ENCODE results near the gene KDM6A. TPM values are rescaled to one million over a fixed set of nuclear protein-coding genes. Genes with fewer than 3 reads are reported as not detected.
"Not testable (repeated sequence)": the region's sequence is repeated elsewhere in the genome, so short reads cannot be mapped to it uniquely, and the experiment has no call there.

The KDM6A gene
- total and polyA plus RNA-seq, 2 donors = 20.9 to 36.5 TPM

DNA sequence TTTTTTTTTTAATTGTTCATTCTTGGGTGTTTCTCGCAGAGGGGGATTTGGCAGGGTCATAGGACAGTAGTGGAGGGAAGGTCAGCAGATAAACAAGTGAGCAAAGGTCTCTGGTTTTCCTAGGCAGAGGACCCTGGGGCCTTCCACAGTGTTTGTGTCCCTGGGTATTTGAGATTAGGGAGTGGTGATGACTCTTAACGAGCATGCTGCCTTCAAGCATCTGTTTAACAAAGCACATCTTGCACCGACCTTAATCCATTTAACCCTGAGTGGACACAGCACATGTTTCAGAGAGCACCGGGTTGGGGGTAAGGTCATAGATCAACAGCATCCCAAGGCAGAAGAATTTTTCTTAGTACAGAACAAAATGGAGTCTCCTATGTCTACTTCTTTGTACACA lies 37.5 kb downstream of the KDM6A start:
- H3K27me3 ChIP-seq (ENCODE audit: control insufficient read depth in 2 of 2, insufficient read depth in 1 of 2, low read length in 1 of 2); H3K27ac ChIP-seq (ENCODE audit: low read depth in 1 of 2, low read length in 1 of 2); DNase-seq (ENCODE audit: low read depth in 6 of 9, low spot score in 9 of 9); H3K4me3 ChIP-seq (ENCODE audit: low read length in 2 of 2); H3K4me1 ChIP-seq (ENCODE audit: control insufficient read depth in 2 of 2, insufficient read depth in 2 of 2, low read length in 2 of 2); H3K36me3 ChIP-seq (ENCODE audit: control insufficient read depth in 2 of 2, insufficient read depth in 2 of 2, low read length in 1 of 2); H3K9me3 ChIP-seq (ENCODE audit: control insufficient read depth in 2 of 2, insufficient read depth in 1 of 2, low read length in 1 of 2): not testable (repeated sequence)
- WGBS = 97% methylated on average over 4 of the region's 4 CpGs

GRCh38 chrX:44911074-44911600 lies 38.1 kb downstream of the KDM6A start:
- not testable (repeated sequence) for H3K27me3 ChIP-seq (ENCODE audit: control insufficient read depth in 2 of 2, insufficient read depth in 1 of 2, low read length in 1 of 2); H3K9me3 ChIP-seq (ENCODE audit: control insufficient read depth in 2 of 2, insufficient read depth in 1 of 2, low read length in 1 of 2); DNase-seq (ENCODE audit: low read depth in 6 of 9, low spot score in 9 of 9); H3K36me3 ChIP-seq (ENCODE audit: control insufficient read depth in 2 of 2, insufficient read depth in 2 of 2, low read length in 1 of 2); H3K4me3 ChIP-seq (ENCODE audit: low read length in 2 of 2); H3K4me1 ChIP-seq (ENCODE audit: control insufficient read depth in 2 of 2, insufficient read depth in 2 of 2, low read length in 2 of 2); H3K27ac ChIP-seq (ENCODE audit: low read depth in 1 of 2, low read length in 1 of 2)
- 98% methylated on average over 36 of the region's 45 CpGs for WGBS

- Histone ChIP-seq H3K27ac (ENCODE audit: low read depth in 1 of 2, low read length in 1 of 2) (no peak overlapping the region), H3K4me3 (ENCODE audit: low read length in 2 of 2) (no peak overlapping the region), H3K4me1 (ENCODE audit: control insufficient read depth in 2 of 2, insufficient read depth in 2 of 2, low read length in 2 of 2) (no peaks in the 10 kb centered on the region), H3K27me3 (ENCODE audit: control insufficient read depth in 2 of 2, insufficient read depth in 1 of 2, low read length in 1 of 2) (no peaks in the 10 kb centered on the region), H3K9me3 (ENCODE audit: control insufficient read depth in 2 of 2, insufficient read depth in 1 of 2, low read length in 1 of 2) (peaks cover 0 to 6% of the 10 kb centered on the region in 2 donors), H3K36me3 (ENCODE audit: control insufficient read depth in 2 of 2, insufficient read depth in 2 of 2, low read length in 1 of 2) (no peaks in the 10 kb centered on the region)
- no peak for DNase-seq (ENCODE audit: low read depth in 6 of 9, low spot score in 9 of 9)
- 98% methylated on average over 9 of the region's 9 CpGs for WGBS
Measured at GRCh38 chrX:44913656-44914531, 40.9 kb downstream of the KDM6A start.

- WGBS = 96% methylated on average over 2 of the region's 2 CpGs
- Histone ChIP-seq H3K4me3 (ENCODE audit: low read length in 2 of 2) (no peak overlapping the region), H3K36me3 (ENCODE audit: control insufficient read depth in 2 of 2, insufficient read depth in 2 of 2, low read length in 1 of 2) (no peaks in the 10 kb centered on the region), H3K27me3 (ENCODE audit: control insufficient read depth in 2 of 2, insufficient read depth in 1 of 2, low read length in 1 of 2) (no peaks in the 10 kb centered on the region), H3K9me3 (ENCODE audit: control insufficient read depth in 2 of 2, insufficient read depth in 1 of 2, low read length in 1 of 2) (peaks cover 0 to 6% of the 10 kb centered on the region in 2 donors), H3K4me1 (ENCODE audit: control insufficient read depth in 2 of 2, insufficient read depth in 2 of 2, low read length in 2 of 2) (no peaks in the 10 kb centered on the region), H3K27ac (ENCODE audit: low read depth in 1 of 2, low read length in 1 of 2) (no peak overlapping the region)
- DNase-seq (ENCODE audit: low read depth in 6 of 9, low spot score in 9 of 9) = no peak
Measured at GRCh38 chrX:44914532-44915198, 41.7 kb downstream of the KDM6A start.

DNA sequence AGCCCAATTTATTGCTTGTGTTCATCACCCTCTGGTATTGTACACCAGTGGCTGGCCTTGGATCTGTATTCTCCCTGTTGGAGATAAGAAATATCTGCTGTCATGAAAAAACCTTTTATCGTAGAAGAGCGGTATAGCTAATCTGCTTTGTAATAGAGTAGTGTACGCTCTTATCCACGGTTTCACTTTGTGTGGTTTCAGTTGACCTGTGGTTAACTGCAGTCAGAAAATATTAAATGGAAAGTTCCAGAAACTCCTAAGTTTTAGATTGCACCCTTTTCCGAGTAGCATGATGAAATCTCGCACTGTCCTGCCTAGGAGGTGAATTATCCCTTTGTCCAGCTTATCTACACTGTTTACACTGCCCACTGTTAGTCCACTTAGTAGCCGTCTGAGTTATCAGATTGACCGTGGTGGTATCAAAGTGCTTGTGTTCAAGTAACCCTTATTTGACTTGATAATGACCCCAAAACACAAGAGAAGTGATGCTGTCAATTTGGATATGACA lies 42.4 kb downstream of the KDM6A start:
- no peaks in the 10 kb centered on the region for H3K27me3 ChIP-seq (ENCODE audit: control insufficient read depth in 2 of 2, insufficient read depth in 1 of 2, low read length in 1 of 2)
- no peak overlapping the region for H3K27ac ChIP-seq (ENCODE audit: low read depth in 1 of 2, low read length in 1 of 2)
- no peaks in the 10 kb centered on the region for H3K4me1 ChIP-seq (ENCODE audit: control insufficient read depth in 2 of 2, insufficient read depth in 2 of 2, low read length in 2 of 2)
- no peak overlapping the region for H3K4me3 ChIP-seq (ENCODE audit: low read length in 2 of 2)
- WGBS = 71% methylated on average over 8 of the region's 8 CpGs
- H3K36me3 ChIP-seq (ENCODE audit: control insufficient read depth in 2 of 2, insufficient read depth in 2 of 2, low read length in 1 of 2) = no peaks in the 10 kb centered on the region
- no peak for DNase-seq (ENCODE audit: low read depth in 6 of 9, low spot score in 9 of 9)
- H3K9me3 ChIP-seq (ENCODE audit: control insufficient read depth in 2 of 2, insufficient read depth in 1 of 2, low read length in 1 of 2) = peaks cover 0 to 6% of the 10 kb centered on the region in 2 donors

GRCh38 chrX:44918722-44919121 lies 45.7 kb downstream of the KDM6A start:
- no peak overlapping the region for H3K27ac ChIP-seq (ENCODE audit: low read depth in 1 of 2, low read length in 1 of 2)
- WGBS = 98% methylated on average over 1 of the region's 1 CpG
- no peaks in the 10 kb centered on the region for H3K36me3 ChIP-seq (ENCODE audit: control insufficient read depth in 2 of 2, insufficient read depth in 2 of 2, low read length in 1 of 2)
- no peak overlapping the region for H3K4me3 ChIP-seq (ENCODE audit: low read length in 2 of 2)
- H3K27me3 ChIP-seq (ENCODE audit: control insufficient read depth in 2 of 2, insufficient read depth in 1 of 2, low read length in 1 of 2) = no peaks in the 10 kb centered on the region
- no peak for DNase-seq (ENCODE audit: low read depth in 6 of 9, low spot score in 9 of 9)
- H3K4me1 ChIP-seq (ENCODE audit: control insufficient read depth in 2 of 2, insufficient read depth in 2 of 2, low read length in 2 of 2) = no peaks in the 10 kb centered on the region
- H3K9me3 ChIP-seq (ENCODE audit: control insufficient read depth in 2 of 2, insufficient read depth in 1 of 2, low read length in 1 of 2) = no peaks in the 10 kb centered on the region

DNA sequence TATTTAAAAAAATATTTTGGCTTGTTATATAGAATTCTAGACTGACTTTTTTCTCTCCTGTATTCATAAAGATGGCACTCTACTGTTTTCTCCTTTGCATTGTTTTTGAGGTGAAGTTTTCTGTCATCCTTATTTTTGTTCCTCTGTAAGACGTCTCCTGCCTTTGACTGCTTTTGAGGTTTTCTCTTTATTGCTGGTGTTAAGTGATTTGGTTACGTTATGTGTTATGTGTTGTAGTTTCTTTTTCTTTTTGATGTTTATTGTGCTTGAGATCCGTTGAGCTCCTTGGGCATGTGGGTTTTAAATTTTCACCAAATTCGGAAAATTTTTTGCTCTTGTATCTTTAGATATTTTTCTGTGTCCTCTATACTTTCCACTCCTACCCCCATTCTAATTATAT lies 50.0 kb downstream of the KDM6A start:
- no peaks in the 10 kb centered on the region for H3K27me3 ChIP-seq (ENCODE audit: control insufficient read depth in 2 of 2, insufficient read depth in 1 of 2, low read length in 1 of 2)
- H3K27ac ChIP-seq (ENCODE audit: low read depth in 1 of 2, low read length in 1 of 2) = no peak overlapping the region
- H3K4me3 ChIP-seq (ENCODE audit: low read length in 2 of 2) = no peak overlapping the region
- no peaks in the 10 kb centered on the region for H3K9me3 ChIP-seq (ENCODE audit: control insufficient read depth in 2 of 2, insufficient read depth in 1 of 2, low read length in 1 of 2)
- peak in 1 of 9 donors; percentile 39 for DNase-seq (ENCODE audit: low read depth in 6 of 9, low spot score in 9 of 9)
- H3K4me1 ChIP-seq (ENCODE audit: control insufficient read depth in 2 of 2, insufficient read depth in 2 of 2, low read length in 2 of 2) = no peaks in the 10 kb centered on the region
- 19% methylated on average over 4 of the region's 4 CpGs for WGBS
- no peaks in the 10 kb centered on the region for H3K36me3 ChIP-seq (ENCODE audit: control insufficient read depth in 2 of 2, insufficient read depth in 2 of 2, low read length in 1 of 2)

- H3K9me3 ChIP-seq (ENCODE audit: control insufficient read depth in 2 of 2, insufficient read depth in 1 of 2, low read length in 1 of 2) = peaks cover 0 to 4% of the 10 kb centered on the region in 2 donors
- DNase-seq (ENCODE audit: low read depth in 6 of 9, low spot score in 9 of 9) = no peak
- H3K36me3 ChIP-seq (ENCODE audit: control insufficient read depth in 2 of 2, insufficient read depth in 2 of 2, low read length in 1 of 2) = no peaks in the 10 kb centered on the region
- no peak overlapping the region for H3K4me3 ChIP-seq (ENCODE audit: low read length in 2 of 2)
- WGBS = 92% methylated on average over 1 of the region's 1 CpG
- H3K27ac ChIP-seq (ENCODE audit: low read depth in 1 of 2, low read length in 1 of 2) = no peak overlapping the region
- no peaks in the 10 kb centered on the region for H3K27me3 ChIP-seq (ENCODE audit: control insufficient read depth in 2 of 2, insufficient read depth in 1 of 2, low read length in 1 of 2)
- no peaks in the 10 kb centered on the region for H3K4me1 ChIP-seq (ENCODE audit: control insufficient read depth in 2 of 2, insufficient read depth in 2 of 2, low read length in 2 of 2)
Measured at GRCh38 chrX:44927398-44927797, 54.4 kb downstream of the KDM6A start.

DNA sequence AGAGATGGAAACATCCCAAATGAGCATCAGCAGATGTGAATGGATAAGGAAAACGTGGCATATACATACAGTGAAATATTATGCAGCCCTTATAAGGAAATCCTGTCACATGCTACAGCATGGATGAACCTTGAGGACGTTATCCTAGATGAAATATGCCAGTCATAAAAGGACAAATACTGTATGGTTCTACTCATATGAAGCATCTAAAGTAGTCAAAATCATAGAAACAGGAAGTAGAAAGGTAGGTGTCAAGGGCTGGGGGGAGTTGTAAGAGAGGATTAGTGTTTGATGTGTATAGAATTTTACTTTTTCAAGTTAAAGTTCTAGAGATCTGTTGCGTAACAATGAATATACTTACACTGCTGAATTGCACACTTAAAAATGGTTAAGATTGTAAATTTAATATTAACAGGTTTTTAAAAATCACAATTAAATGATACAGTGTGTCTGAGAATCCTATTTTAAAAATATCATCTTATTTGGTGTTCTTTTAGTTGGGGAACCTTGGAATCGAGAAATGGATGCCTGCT lies 58.5 kb downstream of the KDM6A start:
- Histone ChIP-seq H3K4me1 (ENCODE audit: control insufficient read depth in 2 of 2, insufficient read depth in 2 of 2, low read length in 2 of 2) (no peaks in the 10 kb centered on the region), H3K4me3 (ENCODE audit: low read length in 2 of 2) (no peak overlapping the region), H3K36me3 (ENCODE audit: control insufficient read depth in 2 of 2, insufficient read depth in 2 of 2, low read length in 1 of 2) (no peaks in the 10 kb centered on the region), H3K27me3 (ENCODE audit: control insufficient read depth in 2 of 2, insufficient read depth in 1 of 2, low read length in 1 of 2) (no peaks in the 10 kb centered on the region), H3K27ac (ENCODE audit: low read depth in 1 of 2, low read length in 1 of 2) (no peak overlapping the region), H3K9me3 (ENCODE audit: control insufficient read depth in 2 of 2, insufficient read depth in 1 of 2, low read length in 1 of 2) (peaks cover 0 to 4% of the 10 kb centered on the region in 2 donors)
- WGBS = 81% methylated on average over 4 of the region's 4 CpGs
- peak in 2 of 9 donors; percentile 8 to 22 for DNase-seq (ENCODE audit: low read depth in 6 of 9, low spot score in 9 of 9)
